Fibroblast of villous mesenchyme (primary cell): ENCODE data around the gene S100P. TPM values are rescaled to one million over a fixed set of nuclear protein-coding genes. Genes with fewer than 3 reads are reported as not detected.

Experiments used
- DNase-seq: peaks from one replicate; pipeline ENCODE4 v3.0.0-alpha.2; 2010; ENCODE audit warnings: low read depth
- H3K4me3 ChIP-seq: 2 replicates; pipeline ENCODE4 v1.5.1; 2011; ENCODE audit warnings: low read depth, mild to moderate bottlenecking, low read length
- total RNA-seq: library from RNA; depleted of rRNA; stranded (reverse); fragments of >200 nt; gene quantifications from 2 replicates; pipeline ENCODE4 v1.2.3, GENCODE V29; 2012
- TF ChIP-seq, protein P1 (sequence below): IDR thresholded peaks from 2 replicates; pipeline ENCODE4 v1.5.1; 2012; ENCODE audit warnings: low read depth, mild to moderate bottlenecking, low read length; ENCODE audit not compliant: insufficient read depth

Gene S100P
- total RNA-seq, 1 donor: not detected

DNA sequence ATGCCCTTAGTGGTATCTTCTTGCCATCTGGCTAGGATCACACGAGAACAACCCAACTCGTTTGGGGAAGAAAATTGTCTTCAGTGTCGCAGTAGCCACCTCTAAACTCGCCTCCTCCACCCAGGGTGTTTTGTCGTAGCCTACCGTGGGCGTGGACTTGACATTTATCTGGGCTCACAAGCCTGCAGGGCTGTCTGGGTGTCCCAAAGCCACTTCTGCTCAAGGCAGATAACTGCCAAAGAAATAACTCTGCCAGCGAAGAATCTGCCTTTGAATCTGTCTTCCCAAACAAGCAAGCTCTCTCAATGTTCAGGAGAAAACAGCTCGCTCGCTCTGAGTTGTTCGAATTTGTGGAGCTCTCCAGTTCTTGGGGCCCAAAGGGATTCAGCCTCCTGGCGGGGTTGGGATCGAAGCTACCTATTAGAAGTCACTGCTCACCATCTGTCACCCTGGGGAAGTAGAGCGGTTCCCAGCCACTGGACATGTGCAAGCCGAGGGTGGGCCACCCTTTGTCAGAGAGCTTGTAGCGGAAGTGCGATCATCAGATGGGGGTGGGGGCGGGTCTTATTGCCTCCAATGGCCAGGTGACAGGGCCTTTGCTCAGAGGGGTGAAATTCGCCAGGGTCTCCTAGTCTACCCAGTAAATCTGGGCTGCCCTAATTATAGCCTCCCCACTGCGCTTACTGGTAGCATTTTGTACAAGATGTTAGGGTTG is 37.1 kb downstream of the S100P start:
- TF ChIP-seq, protein P1, sequence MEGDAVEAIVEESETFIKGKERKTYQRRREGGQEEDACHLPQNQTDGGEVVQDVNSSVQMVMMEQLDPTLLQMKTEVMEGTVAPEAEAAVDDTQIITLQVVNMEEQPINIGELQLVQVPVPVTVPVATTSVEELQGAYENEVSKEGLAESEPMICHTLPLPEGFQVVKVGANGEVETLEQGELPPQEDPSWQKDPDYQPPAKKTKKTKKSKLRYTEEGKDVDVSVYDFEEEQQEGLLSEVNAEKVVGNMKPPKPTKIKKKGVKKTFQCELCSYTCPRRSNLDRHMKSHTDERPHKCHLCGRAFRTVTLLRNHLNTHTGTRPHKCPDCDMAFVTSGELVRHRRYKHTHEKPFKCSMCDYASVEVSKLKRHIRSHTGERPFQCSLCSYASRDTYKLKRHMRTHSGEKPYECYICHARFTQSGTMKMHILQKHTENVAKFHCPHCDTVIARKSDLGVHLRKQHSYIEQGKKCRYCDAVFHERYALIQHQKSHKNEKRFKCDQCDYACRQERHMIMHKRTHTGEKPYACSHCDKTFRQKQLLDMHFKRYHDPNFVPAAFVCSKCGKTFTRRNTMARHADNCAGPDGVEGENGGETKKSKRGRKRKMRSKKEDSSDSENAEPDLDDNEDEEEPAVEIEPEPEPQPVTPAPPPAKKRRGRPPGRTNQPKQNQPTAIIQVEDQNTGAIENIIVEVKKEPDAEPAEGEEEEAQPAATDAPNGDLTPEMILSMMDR: no peak
- DNase-seq: peak; percentile 24
- H3K4me3 ChIP-seq: no peak overlapping the region

DNA sequence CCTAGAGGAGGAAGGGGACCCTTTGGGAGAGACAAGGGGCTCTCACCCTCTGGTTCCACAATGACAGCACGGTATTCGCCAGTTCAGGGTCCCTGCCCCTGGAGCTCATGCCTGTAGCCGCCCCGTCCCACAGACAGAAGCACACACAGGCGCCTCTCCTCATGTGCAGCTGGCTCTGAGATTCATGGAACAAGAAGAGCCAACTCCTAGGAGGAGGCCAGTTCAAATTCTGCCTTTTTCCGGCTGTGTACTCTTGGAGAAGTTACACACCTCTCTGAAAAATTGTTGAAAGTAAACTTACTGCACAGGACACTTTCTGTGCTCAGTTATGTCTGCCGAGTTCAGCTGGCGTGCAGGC is 37.6 kb downstream of the S100P start:
- TF ChIP-seq, protein P1: no peak
- no peak overlapping the region for H3K4me3 ChIP-seq
- DNase-seq: no peak

- TF ChIP-seq, protein P1: no peak
- DNase-seq: no peak
- H3K4me3 ChIP-seq: no peak overlapping the region
These were observed 38.1 kb downstream of the S100P start for GRCh38 chr4:6731780-6732179.

DNA sequence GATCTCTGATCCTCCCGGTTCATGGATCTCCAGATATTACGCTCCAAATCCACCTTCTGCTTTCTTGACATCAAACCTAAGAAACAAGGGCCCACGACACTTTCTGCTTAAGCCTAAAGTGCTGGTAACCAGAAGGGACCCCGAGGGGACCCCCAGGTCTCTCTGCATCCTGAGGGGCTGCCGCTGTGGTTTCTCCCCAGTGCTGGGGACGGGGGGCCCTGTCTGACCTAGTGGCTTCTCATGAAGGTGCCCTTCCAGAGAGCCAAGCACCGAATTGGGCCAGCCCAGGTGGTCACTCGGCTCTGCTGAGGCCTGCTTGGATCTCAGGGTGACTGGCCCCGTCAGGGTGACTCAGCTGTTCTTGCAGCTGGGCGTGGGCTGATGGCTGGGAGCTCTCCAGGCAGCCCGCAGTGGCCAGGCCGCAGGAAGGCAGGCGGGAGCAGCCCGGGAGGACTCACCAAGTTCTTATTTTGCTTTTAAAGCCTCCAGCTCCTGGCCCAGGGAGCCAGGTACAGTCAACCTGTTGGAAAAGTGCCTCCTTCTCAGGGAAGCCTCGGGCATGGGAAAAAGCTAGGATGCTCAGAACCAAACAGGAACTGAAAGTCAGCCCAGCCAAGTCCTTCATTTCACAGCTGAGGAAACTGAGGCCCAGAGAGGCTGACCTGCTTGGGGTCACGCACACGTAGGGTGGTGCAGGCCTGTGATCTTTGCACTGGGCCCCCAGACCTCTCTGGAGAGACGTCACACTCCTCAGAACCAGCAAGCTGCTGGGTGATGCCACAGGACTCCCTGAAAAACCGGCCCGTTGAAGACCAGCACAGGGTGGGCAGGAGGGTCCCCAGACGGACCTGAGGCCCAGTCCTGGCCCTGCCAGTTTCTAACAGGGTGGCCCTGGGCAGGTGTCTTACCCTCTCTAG is 39.0 kb downstream of the S100P start:
- peak; percentile 93 for DNase-seq
- TF ChIP-seq, protein P1: no peak
- H3K4me3 ChIP-seq: no peak overlapping the region

GRCh38 chr4:6733358-6734164 is 39.9 kb downstream of the S100P start:
- DNase-seq: no peak
- H3K4me3 ChIP-seq: no peak overlapping the region
- TF ChIP-seq, protein P1: no peak

GRCh38 chr4:6734165-6734786 is 40.6 kb downstream of the S100P start:
- no peak overlapping the region for H3K4me3 ChIP-seq
- DNase-seq: no peak
- TF ChIP-seq, protein P1: no peak
